ENCODE measurements around the gene ZSCAN21. TPM values are rescaled to one million over a fixed set of nuclear protein-coding genes. Genes with fewer than 3 reads are reported as not detected.

ZSCAN21 gene
- total RNA-seq, 2 experiments from 2014 or later, result 6.3 to 6.9 TPM

DNA sequence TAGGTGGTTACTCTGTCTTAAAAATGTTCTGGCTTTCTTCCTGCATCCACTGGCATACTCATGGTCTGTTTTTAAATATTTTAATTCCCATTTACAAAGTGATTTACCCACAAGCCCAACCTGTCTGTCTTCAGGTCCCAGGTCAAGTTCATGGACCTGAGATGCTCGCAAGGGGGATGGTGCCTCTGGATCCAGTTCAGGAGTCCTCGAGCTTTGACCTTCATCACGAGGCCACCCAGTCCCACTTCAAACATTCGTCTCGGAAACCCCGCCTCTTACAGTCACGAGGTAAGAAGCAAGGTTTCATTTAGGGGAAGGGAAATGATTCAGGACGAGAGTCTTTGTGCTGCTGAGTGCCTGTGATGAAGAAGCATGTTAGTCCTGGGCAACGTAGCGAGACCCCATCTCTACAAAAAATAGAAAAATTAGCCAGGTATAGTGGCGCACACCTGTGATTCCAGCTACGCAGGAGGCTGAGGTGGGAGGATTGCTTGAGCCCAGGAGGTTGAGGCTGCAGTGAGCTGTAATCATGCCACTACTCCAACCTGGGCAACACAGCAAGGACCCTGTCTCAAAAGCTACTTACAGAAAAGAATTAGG lies 25.5 kb upstream of the ZSCAN21 start:
- POLR2A ChIA-PET, result interaction anchor here (1.0 to 1.9 kb wide), 3 partner anchors 8 to 10 kb away, joined by 3 to 5 read pairs (median 3); no protein-coding TSS in a partner anchor
- no peak for DNase-seq
- TF ChIP-seq, protein P1, sequence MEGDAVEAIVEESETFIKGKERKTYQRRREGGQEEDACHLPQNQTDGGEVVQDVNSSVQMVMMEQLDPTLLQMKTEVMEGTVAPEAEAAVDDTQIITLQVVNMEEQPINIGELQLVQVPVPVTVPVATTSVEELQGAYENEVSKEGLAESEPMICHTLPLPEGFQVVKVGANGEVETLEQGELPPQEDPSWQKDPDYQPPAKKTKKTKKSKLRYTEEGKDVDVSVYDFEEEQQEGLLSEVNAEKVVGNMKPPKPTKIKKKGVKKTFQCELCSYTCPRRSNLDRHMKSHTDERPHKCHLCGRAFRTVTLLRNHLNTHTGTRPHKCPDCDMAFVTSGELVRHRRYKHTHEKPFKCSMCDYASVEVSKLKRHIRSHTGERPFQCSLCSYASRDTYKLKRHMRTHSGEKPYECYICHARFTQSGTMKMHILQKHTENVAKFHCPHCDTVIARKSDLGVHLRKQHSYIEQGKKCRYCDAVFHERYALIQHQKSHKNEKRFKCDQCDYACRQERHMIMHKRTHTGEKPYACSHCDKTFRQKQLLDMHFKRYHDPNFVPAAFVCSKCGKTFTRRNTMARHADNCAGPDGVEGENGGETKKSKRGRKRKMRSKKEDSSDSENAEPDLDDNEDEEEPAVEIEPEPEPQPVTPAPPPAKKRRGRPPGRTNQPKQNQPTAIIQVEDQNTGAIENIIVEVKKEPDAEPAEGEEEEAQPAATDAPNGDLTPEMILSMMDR (IDR thresholded peaks at IDR 0.05), result no peak
- no peak overlapping the region for H3K27ac Mint-ChIP-seq
- CTCF ChIA-PET, result no interaction called here
- H3K36me3 Mint-ChIP-seq (ENCODE audit: low read depth), result peaks cover 42% of the 10 kb centered on the region
- no peaks in the 10 kb centered on the region for H3K27me3 Mint-ChIP-seq
- intact Hi-C loops (cut with micrococcal nuclease), result no loop called here
- no peak overlapping the region for H3K4me3 Mint-ChIP-seq
- peaks cover 22% of the 10 kb centered on the region for H3K4me1 Mint-ChIP-seq (ENCODE audit: low read depth)
- no peak for ATAC-seq
- H3K9me3 Mint-ChIP-seq, result no peaks in the 10 kb centered on the region

DNA sequence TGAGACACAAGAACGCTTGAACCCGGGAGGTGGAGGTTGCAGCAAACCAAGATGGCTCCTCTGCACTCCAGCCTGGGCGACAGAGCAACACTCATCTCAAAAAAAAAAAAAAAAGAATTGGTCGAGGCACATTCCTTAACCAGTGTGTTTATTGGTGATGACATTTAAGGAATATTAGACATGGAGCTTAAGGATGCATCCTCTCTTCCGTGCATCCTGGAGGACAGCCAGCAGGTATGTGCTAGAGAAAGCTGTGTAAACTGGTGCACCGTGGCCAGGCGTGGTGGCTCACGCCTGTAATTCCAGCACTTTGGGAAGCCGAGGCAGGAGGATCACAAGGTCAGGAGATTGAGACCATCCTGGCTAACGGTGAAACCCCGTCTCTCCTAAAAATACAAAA lies 22.4 kb upstream of the ZSCAN21 start:
- no peak for ATAC-seq
- intact Hi-C loops (cut with micrococcal nuclease), result no loop called here
- Mint-ChIP-seq H3K4me1 (ENCODE audit: low read depth) (peaks cover 2% of the 10 kb centered on the region), H3K36me3 (ENCODE audit: low read depth) (peaks cover 45% of the 10 kb centered on the region), H3K27ac (no peak overlapping the region), H3K4me3 (no peak overlapping the region), H3K9me3 (no peaks in the 10 kb centered on the region), H3K27me3 (no peaks in the 10 kb centered on the region)
- CTCF ChIA-PET, result no interaction called here
- no peak for DNase-seq
- POLR2A ChIA-PET, result interaction anchor here (1.0 to 2.3 kb wide), 3 partner anchors 10 to 74 kb away, joined by 3 to 8 read pairs (median 4); partner anchors contain the start of genes AP4M1 and MCM7
- TF ChIP-seq, protein P1 (IDR thresholded peaks at IDR 0.05), result no peak

DNA sequence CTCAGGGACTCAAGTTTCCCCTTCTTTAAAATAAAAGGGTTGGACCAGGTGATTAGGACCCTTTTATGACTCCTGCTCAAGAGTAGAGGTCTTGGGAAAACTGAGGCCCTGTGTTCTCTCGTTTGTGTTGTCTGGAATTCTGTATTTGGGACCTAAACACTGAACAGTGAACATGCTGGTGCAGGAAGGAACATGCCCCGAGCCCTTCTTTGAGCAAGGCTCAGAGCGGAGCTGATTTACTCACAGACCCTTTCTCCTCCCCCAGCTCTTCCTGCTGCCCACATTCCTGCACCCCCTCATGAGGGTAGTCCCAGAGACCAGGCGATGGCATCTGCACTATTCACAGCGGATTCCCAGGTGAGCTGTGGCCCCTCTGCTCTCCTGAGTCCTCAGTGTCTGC lies 20.0 kb upstream of the ZSCAN21 start:
- ChIA-PET CTCF (interaction anchor here (0.7 to 1.0 kb wide), 2 partner anchors 50 to 116 kb away, joined by 4 read pairs; no protein-coding TSS in a partner anchor), POLR2A (interaction anchor here (0.6 to 1.6 kb wide), 3 partner anchors 12 to 30 kb away, joined by 4 to 9 read pairs (median 4); partner anchors contain the start of gene ZKSCAN1)
- H3K9me3 Mint-ChIP-seq, result no peaks in the 10 kb centered on the region
- no peak overlapping the region for H3K27ac Mint-ChIP-seq
- H3K4me1 Mint-ChIP-seq (ENCODE audit: low read depth), result no peaks in the 10 kb centered on the region
- no peaks in the 10 kb centered on the region for H3K27me3 Mint-ChIP-seq
- TF ChIP-seq, protein P1 (IDR thresholded peaks at IDR 0.05), result no peak
- no peak overlapping the region for H3K4me3 Mint-ChIP-seq
- ATAC-seq, result no peak
- peaks cover 44% of the 10 kb centered on the region for H3K36me3 Mint-ChIP-seq (ENCODE audit: low read depth)
- intact Hi-C loops (cut with micrococcal nuclease), result no loop called here
- DNase-seq, result no peak

DNA sequence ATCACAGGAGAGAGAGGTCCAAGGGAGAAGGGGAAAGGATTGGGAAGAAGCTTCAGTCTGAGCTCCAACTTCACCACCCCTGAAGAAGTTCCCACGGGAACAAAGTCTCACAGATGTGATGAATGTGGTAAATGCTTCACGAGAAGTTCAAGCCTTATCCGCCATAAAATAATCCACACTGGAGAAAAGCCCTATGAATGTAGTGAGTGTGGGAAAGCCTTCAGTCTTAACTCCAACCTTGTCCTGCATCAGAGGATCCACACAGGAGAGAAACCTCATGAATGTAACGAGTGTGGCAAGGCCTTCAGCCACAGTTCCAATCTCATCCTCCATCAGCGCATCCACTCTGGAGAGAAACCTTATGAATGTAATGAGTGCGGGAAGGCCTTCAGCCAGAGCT lies 16.0 kb upstream of the ZSCAN21 start:
- TF ChIP-seq, protein P1 (IDR thresholded peaks at IDR 0.05), result no peak
- intact Hi-C loops (cut with micrococcal nuclease), result no loop called here
- ChIA-PET CTCF (no interaction called here), POLR2A (interaction anchor here (0.7 to 1.4 kb wide), 3 partner anchors 9 to 16 kb away, joined by 3 to 5 read pairs (median 3); partner anchors contain the start of gene ZSCAN21)
- DNase-seq (no peak), ATAC-seq (no peak)
- Mint-ChIP-seq H3K36me3 (ENCODE audit: low read depth) (peaks cover 51% of the 10 kb centered on the region), H3K4me3 (no peak overlapping the region), H3K27me3 (no peaks in the 10 kb centered on the region), H3K9me3 (no peaks in the 10 kb centered on the region), H3K27ac (no peak overlapping the region), H3K4me1 (ENCODE audit: low read depth) (no peaks in the 10 kb centered on the region)

DNA sequence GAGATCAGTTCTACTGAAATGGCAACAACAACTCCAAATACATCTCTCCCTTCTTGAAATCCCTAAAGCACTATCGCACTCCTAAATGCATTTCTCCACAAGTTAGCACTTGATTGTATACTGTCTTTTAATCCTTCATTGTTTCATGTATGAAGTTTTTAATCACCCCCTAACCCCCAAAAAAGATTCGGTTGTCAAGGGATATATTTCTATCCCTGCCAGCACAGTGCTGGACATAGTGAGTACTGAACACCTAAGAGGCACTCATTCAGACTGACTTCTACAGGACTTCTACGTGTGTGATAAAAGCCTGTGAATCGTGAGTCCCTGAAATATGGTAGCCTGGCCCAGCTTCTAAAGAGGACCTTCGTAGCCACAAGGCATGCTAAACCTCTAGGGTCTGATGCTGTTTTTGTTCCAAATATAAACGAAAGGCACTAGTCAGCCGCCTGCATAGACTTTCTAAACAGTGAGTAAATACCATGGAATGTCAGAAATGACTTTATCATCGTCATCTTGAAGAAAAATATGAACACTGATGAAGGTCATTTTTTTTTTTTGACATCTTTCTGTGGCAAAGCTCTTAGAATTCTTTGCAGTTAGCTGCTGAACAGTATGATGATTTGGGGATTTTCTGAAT lies 14.6 kb upstream of the ZSCAN21 start:
- ATAC-seq (no peak), DNase-seq (no peak)
- Mint-ChIP-seq H3K27ac (no peak overlapping the region), H3K36me3 (ENCODE audit: low read depth) (peaks cover 51% of the 10 kb centered on the region), H3K4me3 (no peak overlapping the region), H3K4me1 (ENCODE audit: low read depth) (peaks cover under 1% of the 10 kb centered on the region), H3K27me3 (no peaks in the 10 kb centered on the region), H3K9me3 (no peaks in the 10 kb centered on the region)
- CTCF ChIA-PET, result no interaction called here
- TF ChIP-seq, protein P1 (IDR thresholded peaks at IDR 0.05), result no peak
- POLR2A ChIA-PET, result no interaction called here
- intact Hi-C loops (cut with micrococcal nuclease), result no loop called here
